Measurements from ENCODE around the gene CXCL9.
"Not testable (repeated sequence)": the region's sequence is repeated elsewhere in the genome, so short reads cannot be mapped to it uniquely, and the experiment has no call there.

Gene CXCL9

GRCh38 chr4:76007089-76007862 is at the start of gene CXCL9:
CXCL9 (minus strand) TSS chr4:76007509; CDS start chr4:76007449, 60 bp downstream.
- DNase-seq, result no peak

GRCh38 chr4:76055421-76055820 is 48.1 kb upstream of the CXCL9 start:
- no peak for DNase-seq

- no peak for DNase-seq
These were observed 47.7 kb upstream of the CXCL9 start for GRCh38 chr4:76055016-76055415.

- no peak for DNase-seq
These were observed 46.4 kb upstream of the CXCL9 start for GRCh38 chr4:76053730-76054129.

GRCh38 chr4:76050560-76051050 is 43.3 kb upstream of the CXCL9 start:
- not testable (repeated sequence) for DNase-seq

GRCh38 chr4:76049860-76050416 is 42.6 kb upstream of the CXCL9 start:
- not testable (repeated sequence) for DNase-seq

GRCh38 chr4:76044686-76045085 is 37.4 kb upstream of the CXCL9 start:
- not testable (repeated sequence) for DNase-seq

- not testable (repeated sequence) for DNase-seq
These were observed 36.0 kb upstream of the CXCL9 start for GRCh38 chr4:76043306-76043705.

- not testable (repeated sequence) for DNase-seq
These were observed 35.1 kb upstream of the CXCL9 start for GRCh38 chr4:76042241-76042998.

GRCh38 chr4:76036855-76037254 is 29.5 kb upstream of the CXCL9 start:
- DNase-seq, result no peak

- no peak for DNase-seq
These were observed 28.6 kb upstream of the CXCL9 start, which contains the start of gene CXCL11 for GRCh38 chr4:76035799-76036380. CXCL11 (minus strand) TSS chr4:76036070; CDS start chr4:76035987, 83 bp downstream.

GRCh38 chr4:76035141-76035540 is 27.8 kb upstream of the CXCL9 start:
- no peak for DNase-seq

- no peak for DNase-seq
These were observed 22.0 kb upstream of the CXCL9 start for GRCh38 chr4:76029300-76029699.

GRCh38 chr4:76028350-76028765 is 21.0 kb upstream of the CXCL9 start:
- no peak for DNase-seq

GRCh38 chr4:76024065-76024464 is 16.8 kb upstream of the CXCL9 start:
- DNase-seq, result no peak

GRCh38 chr4:76023389-76023788 is 16.1 kb upstream of the CXCL9 start, which contains the start of gene CXCL10:
CXCL10 (minus strand) TSS chr4:76023497; CDS start chr4:76023431, 66 bp downstream.
- DNase-seq, result no peak

- no peak for DNase-seq
These were observed 15.4 kb upstream of the CXCL9 start for GRCh38 chr4:76022677-76023076.

- DNase-seq, result no peak
These were observed 14.7 kb upstream of the CXCL9 start for GRCh38 chr4:76022031-76022430.

GRCh38 chr4:76017056-76017686 is 9.9 kb upstream of the CXCL9 start:
- no peak for DNase-seq

GRCh38 chr4:76016393-76016792 is 9.1 kb upstream of the CXCL9 start:
- DNase-seq, result no peak

- no peak for DNase-seq
These were observed 6.2 kb upstream of the CXCL9 start for GRCh38 chr4:76013540-76013939.

- no peak for DNase-seq
These were observed 5.1 kb upstream of the CXCL9 start for GRCh38 chr4:76012388-76012801.
